Pancreas (tissue), 10 donors: Measurements from ENCODE around the gene SEC24D. TPM values are rescaled to one million over a fixed set of nuclear protein-coding genes. Genes with fewer than 3 reads are reported as not detected.

ENCODE experiments used
- ATAC-seq, 4 donors: fragments of 200-7000 bp; cut with Tn5 transposase; one replicate each; pipeline versions ENCODE4 v1.8.0 to v1.9.1; 2020; ENCODE audit warnings: mild to moderate bottlenecking in 4 of 4, moderate library complexity in 4 of 4
- DNase-seq, 6 donors: peaks; one replicate each; pipeline ENCODE4 v3.0.0-alpha.2; 2020
- FAIRE-seq: peaks from 2 replicates; lab custom pipeline; 2012; peaks lifted over from hg19 to GRCh38; lab: Jason Lieb, UNC
- H3K27ac ChIP-seq, 4 donors: fragments of 200-600 bp; sonication (generic); 1 replicate in 3 of 4; 2 replicates in 1 of 4; pipeline versions ENCODE4 v1.5.0 to v1.8.0; 2020
- H3K27me3 ChIP-seq, 4 donors: fragments of 200-600 bp; one replicate each; pipeline ENCODE4 v1.8.0; 2021
- H3K36me3 ChIP-seq, 3 donors: fragments of 200-600 bp; sonication (generic) in 1 of 3; one replicate each; pipeline versions ENCODE4 v1.5.0 to v1.8.0; 2020 to 2021
- H3K4me1 ChIP-seq, 3 donors: fragments of 200-600 bp; one replicate each; pipeline ENCODE4 v1.8.0; 2021
- H3K4me3 ChIP-seq, 4 donors: fragments of 200-600 bp; sonication (generic) in 2 of 4; one replicate each; pipeline versions ENCODE4 v1.5.0 to v1.8.0; 2020 to 2021
- H3K9me3 ChIP-seq, 4 donors: fragments of 200-600 bp; one replicate each; pipeline ENCODE4 v1.8.0; 2021
- CTCF ChIP-seq, 4 donors: fragments of 200-600 bp; sonication (generic) in 3 of 4; IDR thresholded peaks; one replicate each; pipeline versions ENCODE4 v1.5.0 to v1.8.0; 2021; ENCODE audit warnings: antibody characterized with exemption in 4 of 4
- WGBS, 2 donors: extraction: QIAGEN DNeasy Blood & Tissue Kit; methylation state at CpG; one replicate each; pipeline ENCODE4 v1.1.7; 2013; 5-methylcytosine and 5-hydroxymethylcytosine counted together
- intact Hi-C, 3 donors: fragments of 100-400 bp; cut with DNase I; formaldehyde crosslinking; loops; one replicate each; pipeline versions ENCODE4 v1.11.1 to v1.14.2; 2022
- polyA plus RNA-seq, 2 donors: library from polyadenylated mRNA; stranded (reverse); fragments of 200-250 nt; gene quantifications; one replicate each; pipeline ENCODE4 v1.2.3, GENCODE V29; 2013
- total RNA-seq, 6 donors: library from RNA; stranded (reverse); fragmentation: NEBNext Ultra II Directional in 4 of 6; extraction: Animal tissue kit (Norgen Biotek cat#: 25700) in 4 of 6; gene quantifications; one replicate each; pipeline versions ENCODE4 v1.2.1 to v1.2.4, GENCODE V29; 2021 to 2023
- donor health status: healthy with polysubstance abuse.
- donor health status: DM: no; HTN: no; CAD: no; lungs with moderate emphysema.
- donor health status: DM: no; HTN: no; CAD: no.
- donor health status: control.
- donor health status: control.
- donor health status: Bipolar disorder and iron deficiency.
- donor health status: DM: yes; HTN: yes; CAD: no.
- donor health status: DM: no; HTN: no; CAD: no.
- donor health status: DM: no; HTN: no; CAD: no.
- donor health status: DM: yes; HTN: yes; CAD: no.

SEC24D gene
- total and polyA plus RNA-seq, 8 donors, result 10.9 to 49.6 (median 35.1) TPM

DNA sequence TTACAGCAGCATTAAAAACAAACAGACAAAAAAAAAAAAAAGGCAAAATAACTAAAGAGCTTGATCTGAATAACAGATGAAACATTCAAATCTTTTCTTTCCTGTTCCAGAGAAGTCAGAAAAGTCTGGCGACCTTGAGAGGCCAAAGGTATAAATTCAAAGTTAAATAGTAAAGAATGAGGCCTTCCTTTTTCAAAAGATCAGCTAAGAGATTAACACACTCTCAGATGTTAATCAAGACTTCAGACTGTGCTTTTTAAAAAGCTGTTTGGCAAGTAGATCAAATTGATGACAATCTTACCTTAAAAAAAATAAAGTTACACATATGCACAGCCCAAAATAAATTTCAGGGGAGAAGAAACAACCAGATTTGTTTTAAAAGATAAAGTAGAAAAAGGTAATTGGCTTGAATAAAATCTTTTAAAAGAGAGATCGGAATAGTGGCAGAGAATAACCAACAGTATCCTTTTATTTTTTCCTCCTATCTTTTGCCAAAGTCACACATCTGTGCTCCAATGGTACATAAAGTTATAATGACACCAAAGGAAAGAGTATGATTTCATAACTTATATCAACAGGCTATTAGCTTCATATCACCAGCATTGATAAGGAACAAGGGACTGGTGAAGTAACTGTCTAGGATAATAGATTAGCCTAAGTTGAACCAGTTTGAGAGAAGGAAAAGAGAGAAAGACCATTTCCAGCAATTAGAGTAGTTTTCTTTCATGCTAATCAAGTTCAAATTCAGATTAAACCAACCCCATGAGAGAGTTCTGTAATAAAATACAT, 80.3 kb downstream of the SEC24D start:
- Histone ChIP-seq H3K36me3 (peaks cover 0 to 14% (median 7%) of the 10 kb centered on the region in 3 donors), H3K9me3 (no peaks in the 10 kb centered on the region), H3K4me3 (no peak overlapping the region), H3K4me1 (peaks cover 5 to 34% (median 25%) of the 10 kb centered on the region in 3 donors), H3K27me3 (no peaks in the 10 kb centered on the region), H3K27ac (peak overlapping the region in 1 of 4 donors; percentile 20)
- ATAC-seq (peak in 3 of 4 donors; percentile 28 to 52 (median 36)), FAIRE-seq (peak; percentile 54), DNase-seq (no peak)
- TF ChIP-seq CTCF (IDR thresholded peaks at IDR 0.05), result no peak
- 59 to 68% methylated on average over 2 of the region's 2 CpGs for WGBS, 2 donors
- intact Hi-C loops, result no loop called here

DNA sequence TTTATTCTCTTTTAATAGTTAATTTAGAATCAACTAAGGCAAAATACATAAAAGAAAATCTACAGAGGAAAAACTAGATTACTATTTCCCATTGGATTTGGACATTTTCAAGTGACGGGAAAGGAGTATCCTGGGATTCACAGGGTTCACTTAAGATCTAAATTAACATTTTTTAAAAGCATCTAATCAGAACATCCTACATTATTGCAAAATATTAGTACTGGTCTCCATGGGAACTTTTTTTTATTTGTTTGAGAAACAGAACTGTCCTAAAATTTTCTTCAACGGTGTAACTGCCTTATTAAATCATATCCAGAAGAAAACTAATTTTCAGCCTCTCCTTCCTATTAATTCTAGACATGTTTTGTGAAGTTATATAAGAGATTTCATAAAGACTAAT, 81.0 kb downstream of the SEC24D start:
- no peak for TF ChIP-seq CTCF (IDR thresholded peaks at IDR 0.05)
- no peak for ATAC-seq
- intact Hi-C loops, result no loop called here
- Histone ChIP-seq H3K4me3 (no peak overlapping the region), H3K27me3 (no peaks in the 10 kb centered on the region), H3K36me3 (peaks cover 0 to 22% (median 10%) of the 10 kb centered on the region in 3 donors), H3K9me3 (no peaks in the 10 kb centered on the region), H3K27ac (no peak overlapping the region), H3K4me1 (peaks cover 5 to 34% (median 25%) of the 10 kb centered on the region in 3 donors)
- no peak for DNase-seq
- 71 to 78% methylated on average over 2 of the region's 2 CpGs for WGBS, 2 donors
- peak; percentile 32 for FAIRE-seq

DNA sequence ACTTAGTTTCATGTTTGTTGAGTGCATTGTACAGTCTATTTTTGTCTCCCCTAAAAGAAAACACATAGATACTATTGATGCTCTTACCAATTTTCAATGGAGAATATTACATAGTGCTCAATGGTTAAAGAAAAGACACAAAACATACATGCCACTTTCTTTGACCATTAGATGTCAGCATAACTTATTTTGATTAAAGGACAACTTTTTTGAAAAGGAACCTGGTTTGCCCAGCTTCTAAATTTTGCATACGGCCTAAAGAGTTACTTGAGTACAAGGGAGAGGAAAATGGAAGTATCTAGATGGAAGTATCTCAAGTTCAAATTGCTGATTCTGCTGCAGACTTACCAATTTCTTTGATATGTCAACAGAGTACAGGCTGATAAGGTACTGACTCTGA, 82.2 kb downstream of the SEC24D start:
- intact Hi-C loops, result no loop called here

DNA sequence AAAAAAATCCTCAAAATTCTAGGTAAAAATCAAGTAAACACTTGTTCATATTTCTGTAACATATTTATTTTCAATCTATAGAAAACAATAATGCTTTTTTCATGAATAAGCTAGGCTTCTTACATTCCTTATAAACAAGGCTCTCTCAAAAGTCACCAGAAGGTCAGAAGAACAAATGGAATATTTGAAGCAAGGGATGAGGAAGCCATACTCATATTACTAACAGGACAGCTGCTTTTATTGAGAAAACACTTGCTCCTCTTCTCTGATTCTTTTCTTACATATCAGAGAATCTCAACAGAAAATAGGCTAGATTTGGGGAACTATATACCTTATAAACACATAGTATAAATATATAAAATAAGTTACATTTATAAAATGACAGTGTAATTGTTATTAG, 82.8 kb downstream of the SEC24D start:
- ATAC-seq, result no peak
- FAIRE-seq, result no peak
- no peak for TF ChIP-seq CTCF (IDR thresholded peaks at IDR 0.05)
- Histone ChIP-seq H3K4me3 (no peak overlapping the region), H3K27me3 (no peaks in the 10 kb centered on the region), H3K27ac (no peak overlapping the region), H3K9me3 (no peaks in the 10 kb centered on the region), H3K4me1 (peaks cover under 1 to 26% (median 20%) of the 10 kb centered on the region in 3 donors), H3K36me3 (peaks cover 0 to 22% (median 10%) of the 10 kb centered on the region in 3 donors)
- intact Hi-C loops, result no loop called here
- no peak for DNase-seq

More for the DNA sequence above, 82.2 kb downstream of the SEC24D start:
- H3K4me1 ChIP-seq, result peaks cover 5 to 27% (median 25%) of the 10 kb centered on the region in 3 donors
- TF ChIP-seq CTCF (IDR thresholded peaks at IDR 0.05), result no peak
- H3K36me3 ChIP-seq, result peaks cover 0 to 22% (median 10%) of the 10 kb centered on the region in 3 donors
- H3K4me3 ChIP-seq, result no peak overlapping the region
- no peak overlapping the region for H3K27ac ChIP-seq
- FAIRE-seq (no peak), DNase-seq (no peak), ATAC-seq (peak in 1 of 4 donors; percentile 31)
- no peaks in the 10 kb centered on the region for H3K27me3 ChIP-seq
- WGBS, 2 donors, result 64 to 76% methylated on average over 1 of the region's 1 CpG
- H3K9me3 ChIP-seq, result no peaks in the 10 kb centered on the region

- no peak for DNase-seq
- Histone ChIP-seq H3K27ac (no peak overlapping the region), H3K27me3 (no peaks in the 10 kb centered on the region), H3K4me1 (peaks cover 0 to 26% (median 15%) of the 10 kb centered on the region in 3 donors), H3K36me3 (peaks cover 0 to 22% (median 10%) of the 10 kb centered on the region in 3 donors), H3K9me3 (no peaks in the 10 kb centered on the region), H3K4me3 (no peak overlapping the region)
- WGBS, 2 donors, result 61 to 71% methylated on average over 2 of the region's 2 CpGs
- ATAC-seq, result no peak
- FAIRE-seq, result no peak
- intact Hi-C loops, result no loop called here
- TF ChIP-seq CTCF (IDR thresholded peaks at IDR 0.05), result no peak
These were observed 83.4 kb downstream of the SEC24D start for GRCh38 chr4:118752551-118752950.
